ENCODE results near the gene PPOX. TPM values are rescaled to one million over a fixed set of nuclear protein-coding genes. Genes with fewer than 3 reads are reported as not detected.
A peak's percentile ranks its signal among the peaks of the same experiment; 100 is the strongest.

PPOX gene
- total RNA-seq: 10 to 100 TPM; 13.8 to 42.6 TPM

- Histone ChIP-seq H3K27ac (peak within 1 kb of the TSS; percentile 89 to 90), H3K4me1 (replicated peaks) (peaks cover 2% of the 10 kb centered on the region), H3K27me3 (replicated peaks; ENCODE audit: insufficient read depth) (no peaks in the 10 kb centered on the region), H3K36me3 (peaks cover 0 to 6% of the 10 kb centered on the region in 2 donors), H3K9me3 (no peaks in the 10 kb centered on the region), H3K4me3 (peak within 1 kb of the TSS; percentile 53 to 61)
- peak in 2 of 4 experiments; percentile 34 to 44 for TF ChIP-seq CTCF (IDR thresholded peaks at IDR 0.05)
- TF ChIP-seq POLR2A (IDR thresholded peaks at IDR 0.05): peak; percentile 38
- peak; percentile 97 for TF ChIP-seq POLR2AphosphoS5 (IDR thresholded peaks at IDR 0.05)
- peak; percentile 97 for DNase-seq (ENCODE audit: low spot score)
- intact Hi-C loops (cut with DNase I): no loop called here
- under 1% methylated on average over 54 of the region's 54 CpGs for WGBS
Observed at GRCh38 chr1:161165742-161166668, at the start of gene PPOX. PPOX (plus strand) TSS chr1:161166426; CDS start chr1:161166848, 422 bp downstream.

GRCh38 chr1:161117759-161118581 lies 48.3 kb upstream of the PPOX start, which contains the start of the genes NIT1 and PFDN2:
NIT1 (plus strand) TSS chr1:161118105; CDS start chr1:161118177, 72 bp downstream.
PFDN2 (minus strand) TSS chr1:161118037; CDS start chr1:161118026, 11 bp downstream.
- Histone ChIP-seq H3K9me3 (no peaks in the 10 kb centered on the region), H3K36me3 (peaks cover 4 to 14% of the 10 kb centered on the region in 2 donors), H3K4me1 (replicated peaks) (peaks cover 11% of the 10 kb centered on the region), H3K27me3 (replicated peaks; ENCODE audit: insufficient read depth) (no peaks in the 10 kb centered on the region), H3K4me3 (peak within 1 kb of the TSS; percentile 69 to 97), H3K27ac (peak within 1 kb of the TSS; percentile 92 to 94)
- TF ChIP-seq POLR2A (IDR thresholded peaks at IDR 0.05): peak; percentile 78
- peak in 2 of 4 experiments; percentile 31 to 35 for TF ChIP-seq CTCF (IDR thresholded peaks at IDR 0.05)
- TF ChIP-seq POLR2AphosphoS5 (IDR thresholded peaks at IDR 0.05): peak; percentile 87
- DNase-seq (ENCODE audit: low spot score): peak; percentile 79
- under 1% methylated on average over 58 of the region's 58 CpGs for WGBS
- intact Hi-C loops (cut with DNase I): loop anchor here (2.0 kb wide), 1 partner anchor 15 kb away; the partner anchor contains the start of gene DEDD

- Histone ChIP-seq H3K4me1 (replicated peaks) (peaks cover 11% of the 10 kb centered on the region), H3K27me3 (replicated peaks; ENCODE audit: insufficient read depth) (no peaks in the 10 kb centered on the region), H3K36me3 (peaks cover 8 to 21% of the 10 kb centered on the region in 2 donors), H3K9me3 (no peaks in the 10 kb centered on the region), H3K27ac (peak overlapping the region; percentile 92 to 94), H3K4me3 (peak overlapping the region; percentile 69 to 97)
- no peak for TF ChIP-seq POLR2A (IDR thresholded peaks at IDR 0.05)
- no peak for TF ChIP-seq POLR2AphosphoS5 (IDR thresholded peaks at IDR 0.05)
- TF ChIP-seq CTCF (IDR thresholded peaks at IDR 0.05): peak in 2 of 4 experiments; percentile 13 to 34
- intact Hi-C loops (cut with DNase I): loop anchor here (2.0 kb wide), 1 partner anchor 14 kb away; the partner anchor contains the start of gene DEDD
- 21% methylated on average over 10 of the region's 10 CpGs for WGBS
- no peak for DNase-seq (ENCODE audit: low spot score)
Observed at GRCh38 chr1:161119092-161119903, 46.9 kb upstream of the PPOX start.

GRCh38 chr1:161121042-161121650 lies 45.1 kb upstream of the PPOX start:
- Histone ChIP-seq H3K27ac (no peak overlapping the region), H3K36me3 (peaks cover 8 to 25% of the 10 kb centered on the region in 2 donors), H3K27me3 (replicated peaks; ENCODE audit: insufficient read depth) (no peaks in the 10 kb centered on the region), H3K4me3 (no peak overlapping the region), H3K9me3 (no peaks in the 10 kb centered on the region), H3K4me1 (replicated peaks) (peaks cover 11% of the 10 kb centered on the region)
- intact Hi-C loops (cut with DNase I): no loop called here
- no peak for TF ChIP-seq CTCF (IDR thresholded peaks at IDR 0.05)
- TF ChIP-seq POLR2AphosphoS5 (IDR thresholded peaks at IDR 0.05): no peak
- no peak for TF ChIP-seq POLR2A (IDR thresholded peaks at IDR 0.05)
- DNase-seq (ENCODE audit: low spot score): no peak
- WGBS: 86% methylated on average over 3 of the region's 3 CpGs

All from prostate gland (tissue), 2 donors.